ENCODE results near the gene DOK7.

Gene DOK7

GRCh38 chr4:3444351-3445110, 18.6 kb upstream of the DOK7 start:
- no peak for DNase-seq
- Histone ChIP-seq H3K14ac (ENCODE audit: low read length) (no peak overlapping the region), H3K27ac (ENCODE audit: low read depth, low read length) (no peak overlapping the region), H3K9me3 (ENCODE audit: insufficient read depth, low read depth, low read length) (peaks cover 2% of the 10 kb centered on the region), H2BK5ac (ENCODE audit: low read depth, low read length, poor library complexity) (no peak overlapping the region), H3K9ac (ENCODE audit: low read length) (no peak overlapping the region), H3K4me3 (ENCODE audit: low read depth, low read length) (no peak overlapping the region), H3K23ac (ENCODE audit: low read length) (no peak overlapping the region), H3K18ac (ENCODE audit: low read length) (no peak overlapping the region), H3K79me2 (ENCODE audit: control insufficient read depth, insufficient read depth, low read length, poor library complexity) (no peaks in the 10 kb centered on the region), H2AK5ac (ENCODE audit: low read length) (no peak overlapping the region), H2BK120ac (ENCODE audit: insufficient read depth, low read length, poor library complexity) (no peak overlapping the region), H2AFZ (ENCODE audit: insufficient read depth, low read length, poor library complexity) (no peak overlapping the region), H3K79me1 (ENCODE audit: low read length) (no peaks in the 10 kb centered on the region), H4K91ac (ENCODE audit: low read depth, low read length) (no peak overlapping the region), H3K4ac (ENCODE audit: low read depth, low read length) (no peak overlapping the region), H3K36me3 (ENCODE audit: control insufficient read depth in 1 of 2, insufficient read depth in 2 of 2, low read length in 2 of 2) (no peaks in the 10 kb centered on the region), H2BK12ac (ENCODE audit: low read length) (no peak overlapping the region), H4K8ac (ENCODE audit: low read depth, low read length) (no peak overlapping the region), H3K4me2 (ENCODE audit: low read length) (no peak overlapping the region), H3K27me3 (ENCODE audit: insufficient read depth, low read length) (no peaks in the 10 kb centered on the region), H4K12ac (ENCODE audit: low read depth, low read length) (no peak overlapping the region), H3K4me1 (ENCODE audit: control insufficient read depth in 1 of 2, insufficient read depth in 2 of 2, low read length in 2 of 2) (no peaks in the 10 kb centered on the region)
- no CpG with 5 or more reads among the region's 56 CpGs for whole genome bisulfite sequencing (ENCODE audit: extremely low coverage, insufficient coverage, insufficient read length)

DNA sequence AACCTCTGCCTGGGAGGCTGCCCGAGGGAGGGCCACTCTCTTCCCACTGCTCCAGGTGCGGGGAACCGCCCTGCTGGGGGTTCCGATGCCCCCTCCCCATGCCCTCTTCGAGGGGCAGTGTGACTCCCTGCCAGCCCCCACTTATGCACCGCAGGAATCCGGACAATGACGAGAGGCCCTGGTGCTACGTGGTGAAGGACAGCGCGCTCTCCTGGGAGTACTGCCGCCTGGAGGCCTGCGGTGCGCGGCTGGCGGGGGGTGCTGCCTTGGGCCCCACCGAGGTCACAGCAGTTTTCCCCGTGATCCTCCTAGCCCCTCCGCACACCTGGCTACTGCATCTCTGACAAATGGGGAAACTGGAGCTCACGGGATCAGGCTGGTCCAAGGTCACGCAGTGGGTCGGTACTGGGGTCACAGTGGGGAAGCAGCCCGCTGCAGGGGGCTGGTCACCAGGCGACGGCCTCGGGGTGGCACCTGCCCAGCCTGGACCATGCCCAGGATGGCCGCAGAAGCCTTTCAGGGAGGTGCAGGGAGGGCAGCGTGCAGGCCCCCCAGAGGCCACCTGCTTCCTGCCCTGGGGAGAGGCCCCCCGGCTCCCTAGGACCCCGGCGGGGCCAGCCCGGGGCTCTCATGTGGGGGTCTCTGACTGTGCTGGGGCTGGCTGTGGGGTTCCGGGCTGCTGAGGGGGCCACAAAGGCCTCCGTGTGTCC, 17.8 kb upstream of the DOK7 start:
- Histone ChIP-seq H4K12ac (ENCODE audit: low read depth, low read length) (no peak overlapping the region), H3K4ac (ENCODE audit: low read depth, low read length) (no peak overlapping the region), H3K23ac (ENCODE audit: low read length) (no peak overlapping the region), H3K36me3 (ENCODE audit: control insufficient read depth in 1 of 2, insufficient read depth in 2 of 2, low read length in 2 of 2) (no peaks in the 10 kb centered on the region), H3K4me1 (ENCODE audit: control insufficient read depth in 1 of 2, insufficient read depth in 2 of 2, low read length in 2 of 2) (no peaks in the 10 kb centered on the region), H3K4me3 (ENCODE audit: low read depth, low read length) (no peak overlapping the region), H4K8ac (ENCODE audit: low read depth, low read length) (no peak overlapping the region), H2AFZ (ENCODE audit: insufficient read depth, low read length, poor library complexity) (no peak overlapping the region), H2BK12ac (ENCODE audit: low read length) (no peak overlapping the region), H2BK5ac (ENCODE audit: low read depth, low read length, poor library complexity) (no peak overlapping the region), H3K14ac (ENCODE audit: low read length) (no peak overlapping the region), H3K27me3 (ENCODE audit: insufficient read depth, low read length) (no peaks in the 10 kb centered on the region), H4K91ac (ENCODE audit: low read depth, low read length) (no peak overlapping the region), H3K27ac (ENCODE audit: low read depth, low read length) (no peak overlapping the region), H3K9me3 (ENCODE audit: insufficient read depth, low read depth, low read length) (peaks cover 2% of the 10 kb centered on the region), H3K79me2 (ENCODE audit: control insufficient read depth, insufficient read depth, low read length, poor library complexity) (no peaks in the 10 kb centered on the region), H3K18ac (ENCODE audit: low read length) (no peak overlapping the region), H3K79me1 (ENCODE audit: low read length) (no peaks in the 10 kb centered on the region), H2AK5ac (ENCODE audit: low read length) (no peak overlapping the region), H2BK120ac (ENCODE audit: insufficient read depth, low read length, poor library complexity) (no peak overlapping the region), H3K9ac (ENCODE audit: low read length) (no peak overlapping the region), H3K4me2 (ENCODE audit: low read length) (no peak overlapping the region)
- DNase-seq, result no peak
- WGBS (ENCODE audit: extremely low coverage, insufficient coverage, insufficient read length), result no CpG with 5 or more reads among the region's 34 CpGs

DNA sequence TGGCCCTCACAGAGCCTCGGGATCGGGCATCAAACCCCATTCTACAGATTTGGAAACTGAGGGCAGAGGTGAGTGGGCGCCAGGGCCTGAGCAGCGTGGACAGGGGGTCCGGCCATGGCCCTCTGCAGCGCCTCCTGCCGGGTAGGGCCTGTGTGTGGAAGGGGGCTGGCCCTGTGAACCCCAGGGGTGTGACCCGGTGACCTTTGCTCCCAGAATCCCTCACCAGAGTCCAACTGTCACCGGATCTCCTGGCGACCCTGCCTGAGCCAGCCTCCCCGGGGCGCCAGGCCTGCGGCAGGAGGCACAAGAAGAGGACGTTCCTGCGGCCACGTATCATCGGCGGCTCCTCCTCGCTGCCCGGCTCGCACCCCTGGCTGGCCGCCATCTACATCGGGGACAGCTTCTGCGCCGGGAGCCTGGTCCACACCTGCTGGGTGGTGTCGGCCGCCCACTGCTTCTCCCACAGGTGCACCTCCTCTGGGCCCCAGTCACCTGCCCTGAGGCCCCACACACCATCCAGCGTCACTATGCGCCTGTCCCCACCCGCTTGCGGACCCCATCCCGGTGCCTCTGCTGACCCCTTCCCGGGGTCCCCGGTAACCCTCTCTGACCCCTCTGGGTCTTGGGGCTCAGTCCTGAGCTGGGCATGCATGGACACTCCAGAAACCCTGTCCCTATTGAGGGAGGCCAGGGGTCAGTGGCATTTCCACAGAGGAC, 17.1 kb upstream of the DOK7 start:
- Histone ChIP-seq H3K18ac (ENCODE audit: low read length) (no peak overlapping the region), H3K9me3 (ENCODE audit: insufficient read depth, low read depth, low read length) (peaks cover 2% of the 10 kb centered on the region), H3K23ac (ENCODE audit: low read length) (no peak overlapping the region), H3K79me1 (ENCODE audit: low read length) (no peaks in the 10 kb centered on the region), H2BK5ac (ENCODE audit: low read depth, low read length, poor library complexity) (no peak overlapping the region), H4K12ac (ENCODE audit: low read depth, low read length) (no peak overlapping the region), H2BK12ac (ENCODE audit: low read length) (no peak overlapping the region), H2AK5ac (ENCODE audit: low read length) (no peak overlapping the region), H3K4me1 (ENCODE audit: control insufficient read depth in 1 of 2, insufficient read depth in 2 of 2, low read length in 2 of 2) (no peaks in the 10 kb centered on the region), H3K36me3 (ENCODE audit: control insufficient read depth in 1 of 2, insufficient read depth in 2 of 2, low read length in 2 of 2) (no peaks in the 10 kb centered on the region), H4K8ac (ENCODE audit: low read depth, low read length) (no peak overlapping the region), H3K27me3 (ENCODE audit: insufficient read depth, low read length) (no peaks in the 10 kb centered on the region), H3K4ac (ENCODE audit: low read depth, low read length) (no peak overlapping the region), H3K14ac (ENCODE audit: low read length) (no peak overlapping the region), H2AFZ (ENCODE audit: insufficient read depth, low read length, poor library complexity) (no peak overlapping the region), H4K91ac (ENCODE audit: low read depth, low read length) (no peak overlapping the region), H3K27ac (ENCODE audit: low read depth, low read length) (no peak overlapping the region), H3K4me3 (ENCODE audit: low read depth, low read length) (no peak overlapping the region), H2BK120ac (ENCODE audit: insufficient read depth, low read length, poor library complexity) (no peak overlapping the region), H3K79me2 (ENCODE audit: control insufficient read depth, insufficient read depth, low read length, poor library complexity) (no peaks in the 10 kb centered on the region), H3K9ac (ENCODE audit: low read length) (no peak overlapping the region), H3K4me2 (ENCODE audit: low read length) (no peak overlapping the region)
- no CpG with 5 or more reads among the region's 34 CpGs for WGBS (ENCODE audit: extremely low coverage, insufficient coverage, insufficient read length)
- no peak for DNase-seq

DNA sequence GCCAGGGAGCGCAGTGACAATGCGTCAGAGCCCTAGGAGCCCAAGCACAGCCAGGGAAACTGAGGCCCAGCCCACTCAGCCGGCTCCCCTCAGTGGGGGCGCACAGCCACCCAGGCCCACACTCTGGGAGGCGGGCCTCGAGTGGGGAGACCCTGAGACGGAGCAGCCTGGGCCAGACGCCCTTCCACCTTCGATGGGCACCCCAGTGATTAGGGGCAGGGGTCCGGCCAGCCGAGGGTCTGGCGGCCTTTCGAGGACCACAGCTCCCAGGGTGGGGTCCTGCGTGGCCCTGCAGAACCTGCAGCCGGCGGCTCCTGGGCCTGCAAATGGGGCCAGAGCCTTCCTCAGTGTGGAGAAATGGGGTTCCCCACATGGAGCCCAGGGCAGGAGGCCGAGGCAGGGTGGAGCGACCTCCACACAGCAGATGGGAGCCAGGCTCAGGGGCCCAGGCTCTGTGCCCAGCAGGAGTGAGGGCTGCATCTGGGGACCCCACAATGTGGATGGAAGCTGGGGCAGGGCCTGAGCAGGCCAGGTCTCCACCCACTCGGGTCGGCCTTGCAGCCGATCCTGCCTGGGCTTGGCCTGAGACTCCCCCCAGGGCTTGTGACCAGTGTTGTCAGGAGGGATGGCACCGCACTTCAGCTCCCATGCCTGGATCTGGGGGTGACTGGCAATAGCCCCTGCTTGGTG, 16.3 kb upstream of the DOK7 start:
- Histone ChIP-seq H3K36me3 (ENCODE audit: control insufficient read depth in 1 of 2, insufficient read depth in 2 of 2, low read length in 2 of 2) (no peaks in the 10 kb centered on the region), H3K79me2 (ENCODE audit: control insufficient read depth, insufficient read depth, low read length, poor library complexity) (no peaks in the 10 kb centered on the region), H3K4me1 (ENCODE audit: control insufficient read depth in 1 of 2, insufficient read depth in 2 of 2, low read length in 2 of 2) (no peaks in the 10 kb centered on the region)

More for the DNA sequence above, 16.3 kb upstream of the DOK7 start:
- Histone ChIP-seq H2AFZ (ENCODE audit: insufficient read depth, low read length, poor library complexity) (no peak overlapping the region), H3K9me3 (ENCODE audit: insufficient read depth, low read depth, low read length) (peaks cover 2% of the 10 kb centered on the region), H4K8ac (ENCODE audit: low read depth, low read length) (no peak overlapping the region), H2BK120ac (ENCODE audit: insufficient read depth, low read length, poor library complexity) (no peak overlapping the region), H3K4me2 (ENCODE audit: low read length) (no peak overlapping the region), H4K91ac (ENCODE audit: low read depth, low read length) (no peak overlapping the region), H3K14ac (ENCODE audit: low read length) (no peak overlapping the region), H3K23ac (ENCODE audit: low read length) (no peak overlapping the region), H2BK12ac (ENCODE audit: low read length) (no peak overlapping the region), H2AK5ac (ENCODE audit: low read length) (no peak overlapping the region), H2BK5ac (ENCODE audit: low read depth, low read length, poor library complexity) (no peak overlapping the region), H3K4me3 (ENCODE audit: low read depth, low read length) (no peak overlapping the region), H3K27me3 (ENCODE audit: insufficient read depth, low read length) (no peaks in the 10 kb centered on the region), H3K79me1 (ENCODE audit: low read length) (no peaks in the 10 kb centered on the region), H3K9ac (ENCODE audit: low read length) (no peak overlapping the region), H4K12ac (ENCODE audit: low read depth, low read length) (no peak overlapping the region), H3K27ac (ENCODE audit: low read depth, low read length) (no peak overlapping the region), H3K18ac (ENCODE audit: low read length) (no peak overlapping the region), H3K4ac (ENCODE audit: low read depth, low read length) (no peak overlapping the region)
- WGBS (ENCODE audit: extremely low coverage, insufficient coverage, insufficient read length), result no CpG with 5 or more reads among the region's 22 CpGs
- no peak for DNase-seq
